IMR-90 (cell line): ENCODE measurements around the gene GRAMD4. TPM values are rescaled to one million over a fixed set of nuclear protein-coding genes. Genes with fewer than 3 reads are reported as not detected.

Source experiments
- ATAC-seq: fragments of 200-7000 bp; cut with Tn5 transposase; 2 replicates; pipeline ENCODE4 v1.9.1; 2020; ENCODE audit warnings: low read depth, mild to moderate bottlenecking, moderate library complexity
- BruUV-seq: library from RNA; stranded (reverse); fragments of 400-500 nt; replicated peaks from 2 replicates; lab custom pipeline; 2021; lab: Mats Ljungman, UMichigan
- CTCF ChIA-PET: fragments of 300-600 bp; formaldehyde crosslinking; extraction: SDS; loops from one replicate; lab custom pipeline; 2021; ENCODE audit warnings: antibody characterized with exemption; lab: Yijun Ruan, JAX
- POLR2A ChIA-PET: fragments of 300-600 bp; sonication (Branson Sonifier 250); formaldehyde crosslinking; loops from one replicate; lab custom pipeline; 2022; ENCODE audit warnings: antibody characterized with exemption; ENCODE audit not compliant: unreplicated experiment; lab: Charles Lee
- DNase-seq: peaks from one replicate; pipeline ENCODE4 v3.0.0; 2013
- H2AFZ ChIP-seq: replicated peaks from 2 replicates; pipeline ENCODE3; 2013; ENCODE audit warnings: low read length, mild to moderate bottlenecking; ENCODE audit not compliant: poor library complexity
- H2AK5ac ChIP-seq: 2 replicates; pipeline ENCODE4 v1.6.1; 2013; ENCODE audit warnings: low read depth, low read length, inconsistent platforms
- H2AK9ac ChIP-seq: replicated peaks from 2 replicates; pipeline ENCODE3; 2013; ENCODE audit warnings: mild to moderate bottlenecking, low read depth, low read length, moderate library complexity; ENCODE audit not compliant: poor library complexity
- H2BK120ac ChIP-seq: 2 replicates; pipeline ENCODE4 v1.6.1; 2013; ENCODE audit warnings: low read depth, low read length, inconsistent platforms
- H2BK15ac ChIP-seq: 3 replicates; pipeline ENCODE4 v1.6.1; 2013; ENCODE audit warnings: low read depth, low read length, inconsistent platforms
- H2BK20ac ChIP-seq: 2 replicates; pipeline ENCODE4 v1.6.1; 2013; ENCODE audit warnings: low read depth, mild to moderate bottlenecking, inconsistent platforms, low read length, moderate library complexity
- H2BK5ac ChIP-seq: 2 replicates; pipeline ENCODE4 v1.6.1; 2013; ENCODE audit warnings: mild to moderate bottlenecking, low read depth, low read length, inconsistent platforms; ENCODE audit not compliant: poor library complexity, severe bottlenecking
- H3K14ac ChIP-seq: replicated peaks from 2 replicates; pipeline ENCODE4 v1.6.1; 2013; ENCODE audit warnings: low read depth, low read length, inconsistent platforms
- H3K18ac ChIP-seq: 2 replicates; pipeline ENCODE4 v1.6.1; 2013; ENCODE audit warnings: low read depth, low read length, control low read depth
- H3K23ac ChIP-seq: 2 replicates; pipeline ENCODE4 v1.6.1; 2013; ENCODE audit warnings: low read depth, low read length, inconsistent platforms
- H3K27ac ChIP-seq: 2 replicates; pipeline ENCODE4 v1.5.1; 2013; ENCODE audit warnings: mild to moderate bottlenecking, control low read depth, low read length; ENCODE audit not compliant: insufficient read depth
- H3K27me3 ChIP-seq: 2 replicates; pipeline ENCODE4 v1.6.1; 2013; ENCODE audit warnings: low read length; ENCODE audit not compliant: control insufficient read depth, insufficient read depth
- H3K36me3 ChIP-seq: 2 replicates; pipeline ENCODE4 v1.6.1; 2013; ENCODE audit warnings: low read length, mixed read lengths; ENCODE audit not compliant: control insufficient read depth, insufficient read depth
- H3K4ac ChIP-seq: 2 replicates; pipeline ENCODE4 v1.6.1; 2013; ENCODE audit warnings: low read depth, low read length, inconsistent platforms
- H3K4me1 ChIP-seq: 2 replicates; pipeline ENCODE4 v1.6.1; 2013; ENCODE audit warnings: low read length, mixed read lengths; ENCODE audit not compliant: control insufficient read depth, insufficient read depth
- H3K4me2 ChIP-seq: 2 replicates; pipeline ENCODE4 v1.6.1; 2013; ENCODE audit warnings: low read depth, mild to moderate bottlenecking, control low read depth, low read length, moderate library complexity
- H3K4me3 ChIP-seq: 2 replicates; pipeline ENCODE4 v1.5.1; 2013; ENCODE audit warnings: low read depth, mild to moderate bottlenecking, control low read depth, low read length, moderate library complexity; ENCODE audit not compliant: insufficient read depth
- H3K56ac ChIP-seq: 2 replicates; pipeline ENCODE4 v1.6.1; 2013; ENCODE audit warnings: low read length, inconsistent platforms; ENCODE audit not compliant: insufficient read depth; ENCODE audit errors: extremely low read depth
- H3K79me1 ChIP-seq, 2 experiments: 2 replicates each; pipeline ENCODE4 v1.6.1; 2013; ENCODE audit warnings: low read length in 2 of 2, inconsistent platforms in 1 of 2, low read depth in 1 of 2
- H3K9ac ChIP-seq: 2 replicates; pipeline ENCODE4 v1.6.1; 2013; ENCODE audit warnings: low read depth, low read length, control low read depth
- H3K9me1 ChIP-seq: 2 replicates; pipeline ENCODE4 v1.6.1; 2013; ENCODE audit warnings: low read length, inconsistent platforms; ENCODE audit not compliant: insufficient read depth
- H3K9me3 ChIP-seq: 2 replicates; pipeline ENCODE4 v1.6.1; 2013; ENCODE audit warnings: low read length; ENCODE audit not compliant: control insufficient read depth, insufficient read depth
- H4K20me1 ChIP-seq: 2 replicates; pipeline ENCODE4 v1.6.1; 2013; ENCODE audit warnings: low read length, inconsistent platforms; ENCODE audit not compliant: insufficient read depth
- H4K5ac ChIP-seq: 2 replicates; pipeline ENCODE4 v1.6.1; 2013; ENCODE audit warnings: mild to moderate bottlenecking, low read depth, low read length, control low read depth
- H4K8ac ChIP-seq, 2 experiments: 2 replicates each; pipeline ENCODE4 v1.6.1; 2013; ENCODE audit warnings: low read depth in 2 of 2, low read length in 2 of 2, control low read depth in 1 of 2, inconsistent platforms in 1 of 2
- H4K91ac ChIP-seq: 2 replicates; pipeline ENCODE4 v1.6.1; 2013; ENCODE audit warnings: low read depth, low read length, inconsistent platforms; ENCODE audit not compliant: insufficient read depth
- RCOR1 ChIP-seq: IDR thresholded peaks from 2 replicates; pipeline ENCODE4 v1.6.1; 2012; ENCODE audit warnings: mild to moderate bottlenecking, low read length, improper control_type of control experiment; ENCODE audit not compliant: insufficient replicate concordance
- RFX5 ChIP-seq: IDR thresholded peaks from 2 replicates; pipeline ENCODE4 v1.8.0; 2012; ENCODE audit warnings: low read depth, mild to moderate bottlenecking, low read length, moderate library complexity
- WGBS, 2 experiments: methylation state at CpG; one replicate each; pipeline versions ENCODE4 v1.1.5 to v1.1.7; 2013; ENCODE audit warnings: missing lambda C conversion rate in 2 of 2; ENCODE audit not compliant: insufficient read length in 1 of 2; ENCODE audit errors: extremely low coverage in 2 of 2; 5-methylcytosine and 5-hydroxymethylcytosine counted together
- dilution Hi-C: fragments of 300-500 bp; cut with HindIII; formaldehyde crosslinking; loops from one replicate; pipeline ENCODE4 v1.14.3; 2018; ENCODE audit warnings: low sequenced_read_pairs; ENCODE audit not compliant: unreplicated experiment
- in situ Hi-C: fragments of 300-500 bp; cut with MboI; formaldehyde crosslinking; loops from 3 replicates; pipeline ENCODE4 v1.14.3; 2019; ENCODE audit warnings: low sequenced_read_pairs, inconsistent platforms, mixed read lengths
- intact Hi-C: fragments of 100-400 bp; cut with micrococcal nuclease; formaldehyde crosslinking; loops from 2 replicates; pipeline ENCODE4 v1.10.0; 2022
- polyA plus RNA-seq, 3 experiments: library from polyadenylated mRNA; depleted of rRNA; stranded (reverse); fragments of >200 nt; gene quantifications; 2 replicates each; pipeline ENCODE4 v1.2.3, GENCODE V29; 2012; ENCODE audit warnings: low replicate concordance in 1 of 3
- total RNA-seq: library from RNA; depleted of rRNA; stranded (reverse); fragments of >200 nt; gene quantifications from 2 replicates; pipeline ENCODE4 v1.2.3, GENCODE V29; 2012

Gene GRAMD4
- total and polyA plus RNA-seq, 2 of the 4 experiments (the other 2 are of a cell fraction) = 2.7 to 5.8 TPM

- no peak for TF ChIP-seq RCOR1
Measured at GRCh38 chr22:46656856-46657654, 36.9 kb downstream of the GRAMD4 start (continued).

DNA sequence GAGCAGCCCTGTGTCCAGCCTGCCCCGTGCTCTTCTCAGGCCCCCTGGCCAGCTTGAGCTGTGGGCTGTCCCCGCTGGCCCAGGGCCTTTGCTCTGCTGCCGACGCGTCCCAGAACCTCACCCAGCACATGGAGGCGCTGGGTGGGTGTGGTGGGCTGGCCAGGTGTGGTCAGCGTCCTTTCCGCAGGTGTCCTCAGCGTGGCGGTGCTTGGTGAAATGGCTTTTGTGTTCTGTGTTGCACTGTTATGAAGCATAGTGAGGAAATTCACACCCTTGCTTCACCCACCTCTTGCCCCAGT is 37.4 kb downstream of the GRAMD4 start:
- no peak overlapping the region for H4K91ac ChIP-seq
- WGBS, 2 experiments = no CpG with 5 or more reads among the region's 10 CpGs

More for the DNA sequence above, 37.4 kb downstream of the GRAMD4 start:
- intact Hi-C loops = no loop called here
- ChIA-PET CTCF (no interaction called here), POLR2A (no interaction called here)
- Histone ChIP-seq H3K56ac (no peak overlapping the region), H3K4me2 (no peak overlapping the region), H3K4me1 (peaks cover 9% of the 10 kb centered on the region; the same call in 1 of the 2 replicates), H2BK15ac (no peak overlapping the region), H3K9ac (no peak overlapping the region), H2AFZ (no peak overlapping the region), H3K18ac (no peak overlapping the region), H3K36me3 (peaks cover 12% of the 10 kb centered on the region; the same call in 1 of the 2 replicates), H2AK5ac (no peak overlapping the region), H2BK120ac (no peak overlapping the region), H3K27ac (no peak overlapping the region), H3K4me3 (no peak overlapping the region), H3K9me1 (peaks cover 6% of the 10 kb centered on the region; the same call in 1 of the 2 replicates), H3K27me3 (no peaks in the 10 kb centered on the region), H2BK20ac (no peak overlapping the region), H4K8ac (no peak overlapping the region), H3K4ac (no peak overlapping the region), H2AK9ac (no peak overlapping the region), H3K79me1 (0 out of 4 replicates have a peak, but pooled peaks cover 0 to 2% of the 10 kb centered on the region in 2 experiments), H2BK5ac (no peak overlapping the region), H3K9me3 (no peaks in the 10 kb centered on the region), H3K14ac (no peak overlapping the region), H4K5ac (no peak overlapping the region), H4K20me1 (peaks cover 6% of the 10 kb centered on the region; the same call in 1 of the 2 replicates), H3K23ac (no peak overlapping the region)
- ATAC-seq = no peak
- no TSS peak for BruUV-seq
- no peak for DNase-seq
- in situ Hi-C loops = no loop called here
- dilution Hi-C loops = no loop called here
- no peak for TF ChIP-seq RFX5
